ENCODE measurements around the gene CDH23.

Gene CDH23

GRCh38 chr10:71831646-71832552, 435.2 kb downstream of the CDH23 start:
- DNase-seq = no peak

DNA sequence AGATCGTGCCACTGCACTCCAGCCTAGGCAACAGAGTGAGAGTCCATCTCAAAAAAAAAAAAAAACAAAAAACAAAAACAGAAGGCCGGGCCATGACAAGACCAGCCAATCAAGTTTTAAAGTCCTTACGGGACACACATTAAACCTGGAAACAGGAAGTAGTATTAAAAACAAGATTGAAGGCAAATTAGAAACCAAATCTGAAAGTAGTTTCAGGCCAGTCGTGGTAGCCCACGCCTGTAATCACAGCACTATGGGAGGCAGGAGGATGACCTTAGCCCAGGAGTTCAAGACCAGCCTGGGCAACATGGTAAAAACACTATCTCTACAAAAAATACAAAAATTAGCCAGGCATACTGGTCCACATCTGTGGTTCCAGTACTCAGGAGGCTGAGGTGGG, 436.2 kb downstream of the CDH23 start:
- no peak for DNase-seq

DNA sequence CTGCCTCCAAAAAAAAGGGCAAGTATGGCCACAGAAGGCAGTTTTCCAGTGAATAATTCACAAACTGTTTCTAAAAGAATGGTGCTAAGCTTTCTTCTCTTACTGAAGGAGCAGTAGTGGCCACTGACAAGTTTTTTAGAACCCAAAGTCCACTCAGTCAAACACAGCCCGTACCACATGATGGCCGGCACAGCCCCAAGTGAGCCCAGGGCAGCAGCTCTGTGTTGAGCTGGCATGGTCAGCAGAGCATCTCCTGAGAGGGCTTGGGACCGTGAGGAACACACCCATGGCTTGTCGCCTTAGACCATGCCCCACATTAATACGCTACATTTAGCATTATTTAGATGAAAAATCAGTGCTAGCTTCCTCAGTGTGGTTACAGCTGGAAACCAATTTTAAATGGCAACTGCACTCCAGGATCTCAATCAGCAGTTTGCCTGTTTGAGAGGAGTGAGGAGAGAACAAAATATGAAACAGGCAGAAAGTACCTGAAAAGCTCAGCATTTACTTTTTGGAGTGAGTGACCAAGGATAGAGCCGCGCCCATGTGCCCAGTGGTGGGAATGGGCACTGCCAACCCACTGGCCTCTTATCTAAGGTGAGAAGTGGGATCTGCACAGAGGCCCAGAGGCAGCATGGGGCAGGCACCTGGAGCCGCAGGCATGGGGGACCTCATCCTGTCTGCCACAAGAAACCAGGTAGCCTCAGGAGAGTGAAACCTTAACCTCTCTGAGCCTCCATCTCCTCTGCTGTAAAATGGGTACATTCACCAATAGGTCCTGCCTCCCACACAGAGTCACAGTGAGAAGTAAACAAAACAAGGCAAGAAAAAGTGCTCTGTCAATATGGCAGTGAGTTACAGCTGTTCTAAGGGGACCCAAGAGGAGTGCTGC, 437.0 kb downstream of the CDH23 start:
- DNase-seq = no peak

DNA sequence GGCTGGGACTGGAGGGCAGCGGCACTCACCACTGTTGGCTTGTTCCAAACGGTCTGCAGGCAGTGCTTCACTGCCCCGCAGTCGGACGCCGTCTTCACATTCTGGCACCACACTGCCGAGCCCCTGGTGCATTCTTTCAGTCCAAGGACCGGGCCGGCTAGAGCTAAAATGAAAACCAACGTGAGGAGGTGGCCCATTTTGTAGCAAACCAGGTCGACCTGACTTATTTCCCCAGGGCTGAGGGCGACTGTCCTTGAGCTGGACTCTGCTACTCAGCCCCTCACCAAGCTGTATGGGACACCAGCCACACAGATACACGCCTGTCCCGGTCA, 437.6 kb downstream of the CDH23 start:
- DNase-seq = no peak

DNA sequence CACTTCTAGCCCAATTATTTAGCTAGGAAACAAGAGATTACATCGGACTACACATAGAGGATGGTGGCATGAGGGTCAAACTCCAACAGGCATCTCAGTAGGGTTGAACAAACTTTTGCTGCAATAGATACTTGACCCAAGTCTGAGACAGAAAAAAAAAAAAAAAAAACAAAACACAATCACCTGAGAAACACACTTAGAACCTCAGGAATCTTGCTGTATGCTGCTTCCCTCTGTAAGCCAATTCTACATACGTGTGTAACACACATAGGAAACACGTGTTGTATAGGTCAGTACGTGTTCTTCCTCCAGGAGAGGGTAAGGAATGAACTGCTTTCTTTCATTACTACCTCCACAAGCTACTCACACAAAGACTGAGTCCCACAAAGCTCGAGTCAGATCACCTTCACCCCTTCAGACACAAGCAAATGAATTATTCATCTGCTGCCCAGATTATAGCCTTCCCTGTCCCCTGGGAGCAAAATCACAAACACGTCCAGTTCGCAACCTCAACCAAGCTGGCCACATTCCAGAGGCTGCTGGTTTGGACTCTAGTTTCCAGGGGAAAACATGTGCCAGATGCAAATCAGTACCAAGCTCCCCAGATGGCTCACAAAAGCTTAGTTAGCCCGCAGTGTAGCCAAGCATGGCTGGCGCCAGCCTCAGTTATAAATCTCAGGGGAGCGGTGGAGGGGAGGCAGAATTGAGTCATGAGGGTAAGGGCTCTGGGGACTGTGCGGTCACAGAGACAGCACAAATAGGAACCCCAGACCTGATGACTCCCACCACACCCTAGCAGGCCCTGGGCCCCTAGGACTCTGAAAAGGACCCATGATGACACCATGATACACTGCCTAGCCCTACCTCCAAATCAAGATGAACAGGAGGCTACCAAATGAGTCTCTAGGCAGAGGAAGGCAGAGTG, 439.2 kb downstream of the CDH23 start:
- DNase-seq = no peak

DNA sequence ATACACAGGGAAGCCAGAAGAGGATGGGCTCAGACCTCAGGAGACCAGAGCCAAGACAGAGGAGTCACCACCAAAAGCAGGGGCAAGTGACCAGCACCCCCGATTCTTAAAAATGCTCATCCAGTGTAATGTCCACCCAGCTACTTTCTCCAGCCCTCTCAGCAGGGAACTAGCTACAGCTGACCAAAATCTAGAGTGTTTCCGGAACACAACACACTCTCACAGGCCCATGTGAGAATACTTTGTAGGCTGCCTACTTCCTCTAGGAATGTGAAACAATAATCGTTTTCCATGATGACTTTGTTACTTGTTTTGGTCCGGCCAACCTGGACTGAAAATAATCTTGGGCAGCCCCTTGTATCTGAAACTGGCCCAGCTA, 439.9 kb downstream of the CDH23 start:
- no peak for DNase-seq

- no peak for DNase-seq
Measured at GRCh38 chr10:71837098-71837827, 440.5 kb downstream of the CDH23 start.

GRCh38 chr10:71838264-71839211, 441.8 kb downstream of the CDH23 start:
- no peak for DNase-seq

GRCh38 chr10:71840177-71840957, 443.6 kb downstream of the CDH23 start:
- no peak for DNase-seq

DNA sequence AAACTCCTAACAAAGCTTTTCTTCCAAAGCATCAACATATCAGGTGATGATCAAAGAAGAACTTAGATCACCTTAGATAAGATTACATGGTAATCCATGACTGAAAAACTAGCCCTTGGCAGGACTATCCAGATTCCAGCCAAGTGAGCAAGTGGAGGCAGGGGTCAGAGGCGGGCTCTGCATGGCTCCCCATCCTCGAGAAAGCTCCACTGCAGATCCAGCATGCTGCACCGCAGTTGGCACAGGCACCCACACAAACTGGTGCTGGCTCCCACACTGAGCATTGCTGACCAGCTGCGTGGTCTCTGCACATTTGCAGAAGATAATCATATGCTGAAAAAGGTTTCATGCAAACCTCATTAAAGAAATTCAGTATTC, 444.2 kb downstream of the CDH23 start:
- no peak for DNase-seq

- no peak for DNase-seq
Measured at GRCh38 chr10:71842422-71842821, 445.7 kb downstream of the CDH23 start.

DNA sequence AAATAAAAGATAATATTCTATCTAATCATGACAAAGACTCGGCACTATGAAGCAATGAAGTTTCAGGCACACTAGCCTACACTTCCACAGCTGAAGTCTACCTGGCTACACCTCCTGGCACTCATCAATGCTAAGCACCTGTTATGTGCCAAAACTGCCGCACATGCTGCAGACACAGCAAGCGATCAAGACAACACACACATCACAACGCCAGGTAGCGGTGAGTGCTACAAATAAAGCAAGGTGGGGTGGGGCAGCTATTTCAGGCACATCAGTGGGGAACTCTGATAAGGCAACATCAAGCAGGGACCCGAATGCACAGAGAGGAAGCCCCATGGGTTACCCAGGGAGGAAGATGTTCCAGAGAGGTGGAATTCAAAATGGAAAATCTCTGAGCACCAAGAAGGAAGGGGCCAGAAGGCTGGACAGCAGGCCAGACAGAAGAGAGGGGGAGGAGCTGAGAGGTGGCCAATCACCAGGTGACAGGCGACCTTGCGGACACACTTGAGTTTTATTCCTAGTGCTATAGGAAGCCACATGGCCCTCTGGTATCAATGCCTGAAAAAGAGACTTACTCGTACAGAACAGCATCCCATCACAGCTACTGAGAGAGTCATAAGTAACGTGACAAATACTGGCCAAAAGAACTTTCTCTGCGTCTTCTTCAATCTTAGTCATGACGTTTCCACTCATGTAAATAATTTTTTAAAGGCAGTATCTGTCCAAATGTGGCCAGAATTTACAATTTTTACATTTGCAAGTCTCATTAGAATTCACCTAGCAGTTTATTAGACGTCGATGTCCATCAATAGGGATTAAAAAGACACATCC, 446.4 kb downstream of the CDH23 start:
- DNase-seq = no peak

DNA sequence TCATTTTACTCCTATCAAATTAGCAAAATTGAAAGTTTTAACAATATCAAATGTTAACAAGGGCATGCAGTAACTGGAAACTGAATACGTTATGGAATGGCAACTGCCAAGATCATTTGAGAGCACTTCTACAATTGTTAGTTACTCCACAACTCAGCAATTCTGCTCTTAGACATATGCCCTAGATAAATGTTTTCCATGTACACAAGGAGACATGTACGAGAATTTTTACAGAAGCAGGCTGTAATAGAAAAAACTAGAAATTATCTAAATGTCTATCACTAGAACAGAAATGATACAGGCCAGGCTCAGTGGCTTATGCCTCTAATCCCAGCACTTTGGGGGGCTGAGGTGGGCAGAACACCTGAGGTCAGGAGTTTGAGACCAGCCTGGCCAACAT, 447.4 kb downstream of the CDH23 start:
- no peak for DNase-seq

DNA sequence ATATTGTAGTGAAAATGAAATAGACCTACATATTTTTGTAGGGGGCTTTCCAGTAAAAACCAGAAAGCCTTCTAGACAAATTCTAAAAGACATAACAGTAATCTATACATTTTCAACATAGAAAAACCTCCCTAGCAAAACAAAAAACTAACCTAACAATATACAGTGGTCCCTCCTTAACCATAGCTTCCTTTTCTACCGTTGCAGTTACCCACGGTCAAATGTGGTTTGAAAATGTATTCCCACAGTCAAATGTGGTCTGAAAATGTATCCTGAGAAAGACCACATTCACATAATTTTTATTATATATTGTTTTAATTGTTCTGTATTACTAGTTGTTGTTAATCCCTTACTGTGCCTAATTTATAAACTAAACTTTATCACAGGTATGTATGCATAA, 448.0 kb downstream of the CDH23 start:
- no peak for DNase-seq

GRCh38 chr10:71845410-71846405, 449.0 kb downstream of the CDH23 start:
- no peak for DNase-seq

DNA sequence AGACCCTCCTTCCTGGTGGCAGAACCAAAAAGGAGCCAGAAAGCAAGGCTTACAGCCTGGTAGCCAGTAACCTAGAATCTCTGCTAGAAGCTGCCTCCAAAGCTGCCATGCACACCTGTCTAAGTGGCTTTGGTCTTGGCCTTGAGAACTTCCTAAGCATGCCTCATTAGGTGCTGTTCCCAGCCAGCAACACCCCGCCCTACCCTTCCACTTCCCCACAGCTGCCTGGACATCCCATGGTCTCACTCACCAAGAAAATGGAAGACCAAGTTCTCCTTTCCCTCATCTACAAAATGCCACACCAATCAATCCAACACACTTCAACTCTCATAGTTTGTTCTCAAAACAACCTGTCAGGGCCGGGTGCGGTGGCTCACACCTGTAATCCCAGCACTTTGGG, 450.1 kb downstream of the CDH23 start:
- no peak for DNase-seq

DNA sequence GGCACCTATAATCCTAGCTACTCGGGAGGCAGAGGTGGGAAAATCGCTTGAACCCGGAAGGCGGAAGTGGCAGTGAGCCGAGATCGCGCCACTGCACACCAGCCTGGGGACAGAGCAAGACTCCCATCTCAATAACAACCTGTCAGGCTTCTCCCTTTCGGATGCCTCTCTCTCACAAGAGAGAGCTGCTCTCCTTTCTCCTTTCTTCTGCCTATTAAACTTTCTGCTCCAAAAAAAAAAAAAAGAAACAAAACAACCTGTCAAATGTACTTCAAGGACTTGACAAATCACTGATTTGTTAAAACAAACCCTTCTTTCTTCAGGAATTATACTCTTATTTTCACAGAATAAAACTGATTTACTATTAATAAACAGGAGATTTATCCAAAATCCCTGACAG, 450.7 kb downstream of the CDH23 start:
- DNase-seq = no peak

Data from activated T-cell treated with anti-CD3 and anti-CD28 coated beads for 4 hours (primary cell).